ENCODE measurements around the gene RIMS4. TPM values are rescaled to one million over a fixed set of nuclear protein-coding genes. Genes with fewer than 3 reads are reported as not detected.

RIMS4 gene
- polyA plus RNA-seq: under 1 TPM; 0.04 to 0.05 TPM

- Histone ChIP-seq H3K27me3 (ENCODE audit: control insufficient read depth in 1 of 2, insufficient read depth in 2 of 2, low read length in 2 of 2) (peaks cover 5 to 23% of the 10 kb centered on the region in 2 donors), H3K27ac (ENCODE audit: low read depth in 2 of 2, low read length in 1 of 2) (no peak within 1 kb of the TSS), H3K4me1 (ENCODE audit: control insufficient read depth in 2 of 2, insufficient read depth in 2 of 2, low read length in 1 of 2) (no peaks in the 10 kb centered on the region), H3K36me3 (ENCODE audit: control insufficient read depth in 2 of 2, insufficient read depth in 2 of 2, low read length in 1 of 2) (no peaks in the 10 kb centered on the region), H3K4me3 (ENCODE audit: low read depth in 1 of 2, low read length in 2 of 2) (peak within 1 kb of the TSS in 1 of 2 donors; percentile 45), H3K9me3 (ENCODE audit: control insufficient read depth in 2 of 2, insufficient read depth in 1 of 2, low read depth in 1 of 2, low read length in 1 of 2) (peaks cover 0 to 14% of the 10 kb centered on the region in 2 donors)
- 5 to 22% methylated on average over 21 to 89 of the region's 89 CpGs for WGBS, 2 donors
These were observed at the start of gene RIMS4 for GRCh38 chr20:44810391-44811149. RIMS4 (minus strand) TSS chr20:44810546; CDS start chr20:44810271, 275 bp downstream.

- H3K4me1 ChIP-seq (ENCODE audit: control insufficient read depth in 2 of 2, insufficient read depth in 2 of 2, low read length in 1 of 2): peaks cover 2 to 3% of the 10 kb centered on the region in 2 donors
- H3K9me3 ChIP-seq (ENCODE audit: control insufficient read depth in 2 of 2, insufficient read depth in 1 of 2, low read depth in 1 of 2, low read length in 1 of 2): no peaks in the 10 kb centered on the region
- no peak overlapping the region for H3K27ac ChIP-seq (ENCODE audit: low read depth in 2 of 2, low read length in 1 of 2)
- H3K4me3 ChIP-seq (ENCODE audit: low read depth in 1 of 2, low read length in 2 of 2): no peak overlapping the region
- no peaks in the 10 kb centered on the region for H3K36me3 ChIP-seq (ENCODE audit: control insufficient read depth in 2 of 2, insufficient read depth in 2 of 2, low read length in 1 of 2)
- H3K27me3 ChIP-seq (ENCODE audit: control insufficient read depth in 1 of 2, insufficient read depth in 2 of 2, low read length in 2 of 2): no peaks in the 10 kb centered on the region
These were observed 48.4 kb upstream of the RIMS4 start for GRCh38 chr20:44858606-44859360.

- Histone ChIP-seq H3K4me3 (ENCODE audit: low read depth in 1 of 2, low read length in 2 of 2) (no peak overlapping the region), H3K27ac (ENCODE audit: low read depth in 2 of 2, low read length in 1 of 2) (no peak overlapping the region), H3K36me3 (ENCODE audit: control insufficient read depth in 2 of 2, insufficient read depth in 2 of 2, low read length in 1 of 2) (no peaks in the 10 kb centered on the region), H3K27me3 (ENCODE audit: control insufficient read depth in 1 of 2, insufficient read depth in 2 of 2, low read length in 2 of 2) (no peaks in the 10 kb centered on the region), H3K4me1 (ENCODE audit: control insufficient read depth in 2 of 2, insufficient read depth in 2 of 2, low read length in 1 of 2) (peaks cover 0 to 2% of the 10 kb centered on the region in 2 donors), H3K9me3 (ENCODE audit: control insufficient read depth in 2 of 2, insufficient read depth in 1 of 2, low read depth in 1 of 2, low read length in 1 of 2) (no peaks in the 10 kb centered on the region)
- 85 to 86% methylated on average over 6 of the region's 6 CpGs for WGBS, 2 donors
These were observed 46.6 kb upstream of the RIMS4 start for GRCh38 chr20:44856856-44857448.

DNA sequence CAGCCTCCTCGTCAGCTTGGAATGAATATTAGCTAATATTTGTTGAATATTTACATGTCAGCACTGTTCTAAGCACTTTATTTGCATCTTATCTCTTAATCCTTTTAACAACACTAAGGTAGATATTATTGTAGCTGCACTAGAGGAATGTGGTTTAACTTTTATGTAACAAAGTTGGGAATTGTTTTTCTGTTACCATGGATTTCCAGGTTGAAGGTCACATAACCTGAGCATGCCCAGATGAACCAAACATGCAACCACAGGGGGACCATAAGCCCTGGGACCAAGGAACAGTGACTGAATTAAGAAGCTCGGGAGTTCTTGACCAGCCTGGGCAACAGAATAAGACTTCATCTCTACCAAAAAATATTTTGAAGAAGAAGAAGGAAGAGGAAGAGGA is 46.1 kb upstream of the RIMS4 start:
- peaks cover 0 to 2% of the 10 kb centered on the region in 2 donors for H3K4me1 ChIP-seq (ENCODE audit: control insufficient read depth in 2 of 2, insufficient read depth in 2 of 2, low read length in 1 of 2)
- no peaks in the 10 kb centered on the region for H3K27me3 ChIP-seq (ENCODE audit: control insufficient read depth in 1 of 2, insufficient read depth in 2 of 2, low read length in 2 of 2)
- H3K9me3 ChIP-seq (ENCODE audit: control insufficient read depth in 2 of 2, insufficient read depth in 1 of 2, low read depth in 1 of 2, low read length in 1 of 2): no peaks in the 10 kb centered on the region
- H3K27ac ChIP-seq (ENCODE audit: low read depth in 2 of 2, low read length in 1 of 2): no peak overlapping the region
- no peak overlapping the region for H3K4me3 ChIP-seq (ENCODE audit: low read depth in 1 of 2, low read length in 2 of 2)
- no peaks in the 10 kb centered on the region for H3K36me3 ChIP-seq (ENCODE audit: control insufficient read depth in 2 of 2, insufficient read depth in 2 of 2, low read length in 1 of 2)
- WGBS, 2 donors: 57 to 68% methylated on average over 2 of the region's 2 CpGs

- H3K9me3 ChIP-seq (ENCODE audit: control insufficient read depth in 2 of 2, insufficient read depth in 1 of 2, low read depth in 1 of 2, low read length in 1 of 2): no peaks in the 10 kb centered on the region
- H3K27ac ChIP-seq (ENCODE audit: low read depth in 2 of 2, low read length in 1 of 2): no peak overlapping the region
- H3K36me3 ChIP-seq (ENCODE audit: control insufficient read depth in 2 of 2, insufficient read depth in 2 of 2, low read length in 1 of 2): no peaks in the 10 kb centered on the region
- WGBS, 2 donors: 60 to 69% methylated on average over 3 of the region's 3 CpGs
- no peak overlapping the region for H3K4me3 ChIP-seq (ENCODE audit: low read depth in 1 of 2, low read length in 2 of 2)
- no peaks in the 10 kb centered on the region for H3K27me3 ChIP-seq (ENCODE audit: control insufficient read depth in 1 of 2, insufficient read depth in 2 of 2, low read length in 2 of 2)
- no peaks in the 10 kb centered on the region for H3K4me1 ChIP-seq (ENCODE audit: control insufficient read depth in 2 of 2, insufficient read depth in 2 of 2, low read length in 1 of 2)
These were observed 41.2 kb upstream of the RIMS4 start for GRCh38 chr20:44851545-44851944.

DNA sequence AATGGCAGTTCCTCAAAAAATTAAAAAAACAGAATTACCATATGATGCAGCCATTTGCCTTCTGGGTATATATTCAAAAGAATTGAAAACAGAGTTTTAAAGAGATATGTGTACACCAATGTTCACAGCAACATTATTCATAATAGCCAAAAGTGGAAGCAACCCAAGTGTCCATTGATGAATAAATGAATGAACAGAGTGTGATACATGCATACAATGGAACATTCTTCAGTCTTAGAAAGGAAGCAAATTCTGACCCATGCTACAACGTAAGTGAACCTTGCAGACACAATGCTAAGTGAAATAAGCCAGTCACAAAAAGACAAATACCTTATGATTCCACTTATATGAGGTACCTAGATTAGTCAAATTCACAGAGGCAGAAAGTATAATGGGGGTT is 40.5 kb upstream of the RIMS4 start:
- WGBS, 2 donors: 70% methylated on average over 1 of the region's 1 CpG
- Histone ChIP-seq H3K4me1 (ENCODE audit: control insufficient read depth in 2 of 2, insufficient read depth in 2 of 2, low read length in 1 of 2) (no peaks in the 10 kb centered on the region), H3K36me3 (ENCODE audit: control insufficient read depth in 2 of 2, insufficient read depth in 2 of 2, low read length in 1 of 2) (no peaks in the 10 kb centered on the region), H3K27ac (ENCODE audit: low read depth in 2 of 2, low read length in 1 of 2) (no peak overlapping the region), H3K4me3 (ENCODE audit: low read depth in 1 of 2, low read length in 2 of 2) (no peak overlapping the region), H3K9me3 (ENCODE audit: control insufficient read depth in 2 of 2, insufficient read depth in 1 of 2, low read depth in 1 of 2, low read length in 1 of 2) (no peaks in the 10 kb centered on the region), H3K27me3 (ENCODE audit: control insufficient read depth in 1 of 2, insufficient read depth in 2 of 2, low read length in 2 of 2) (no peaks in the 10 kb centered on the region)

GRCh38 chr20:44850272-44850671 is 39.9 kb upstream of the RIMS4 start:
- no peak overlapping the region for H3K27ac ChIP-seq (ENCODE audit: low read depth in 2 of 2, low read length in 1 of 2)
- no peaks in the 10 kb centered on the region for H3K9me3 ChIP-seq (ENCODE audit: control insufficient read depth in 2 of 2, insufficient read depth in 1 of 2, low read depth in 1 of 2, low read length in 1 of 2)
- WGBS, 2 donors: 59 to 69% methylated on average over 3 of the region's 3 CpGs
- no peak overlapping the region for H3K4me3 ChIP-seq (ENCODE audit: low read depth in 1 of 2, low read length in 2 of 2)
- no peaks in the 10 kb centered on the region for H3K4me1 ChIP-seq (ENCODE audit: control insufficient read depth in 2 of 2, insufficient read depth in 2 of 2, low read length in 1 of 2)
- H3K36me3 ChIP-seq (ENCODE audit: control insufficient read depth in 2 of 2, insufficient read depth in 2 of 2, low read length in 1 of 2): no peaks in the 10 kb centered on the region
- H3K27me3 ChIP-seq (ENCODE audit: control insufficient read depth in 1 of 2, insufficient read depth in 2 of 2, low read length in 2 of 2): no peaks in the 10 kb centered on the region

GRCh38 chr20:44849703-44850102 is 39.4 kb upstream of the RIMS4 start:
- Histone ChIP-seq H3K4me1 (ENCODE audit: control insufficient read depth in 2 of 2, insufficient read depth in 2 of 2, low read length in 1 of 2) (no peaks in the 10 kb centered on the region), H3K27me3 (ENCODE audit: control insufficient read depth in 1 of 2, insufficient read depth in 2 of 2, low read length in 2 of 2) (no peaks in the 10 kb centered on the region), H3K4me3 (ENCODE audit: low read depth in 1 of 2, low read length in 2 of 2) (no peak overlapping the region), H3K27ac (ENCODE audit: low read depth in 2 of 2, low read length in 1 of 2) (no peak overlapping the region), H3K36me3 (ENCODE audit: control insufficient read depth in 2 of 2, insufficient read depth in 2 of 2, low read length in 1 of 2) (no peaks in the 10 kb centered on the region), H3K9me3 (ENCODE audit: control insufficient read depth in 2 of 2, insufficient read depth in 1 of 2, low read depth in 1 of 2, low read length in 1 of 2) (no peaks in the 10 kb centered on the region)
- 68 to 81% methylated on average over 1 of the region's 1 CpG for WGBS, 2 donors

- no peaks in the 10 kb centered on the region for H3K4me1 ChIP-seq (ENCODE audit: control insufficient read depth in 2 of 2, insufficient read depth in 2 of 2, low read length in 1 of 2)
- H3K36me3 ChIP-seq (ENCODE audit: control insufficient read depth in 2 of 2, insufficient read depth in 2 of 2, low read length in 1 of 2): no peaks in the 10 kb centered on the region
- H3K27ac ChIP-seq (ENCODE audit: low read depth in 2 of 2, low read length in 1 of 2): no peak overlapping the region
- no peaks in the 10 kb centered on the region for H3K27me3 ChIP-seq (ENCODE audit: control insufficient read depth in 1 of 2, insufficient read depth in 2 of 2, low read length in 2 of 2)
- no peaks in the 10 kb centered on the region for H3K9me3 ChIP-seq (ENCODE audit: control insufficient read depth in 2 of 2, insufficient read depth in 1 of 2, low read depth in 1 of 2, low read length in 1 of 2)
- no peak overlapping the region for H3K4me3 ChIP-seq (ENCODE audit: low read depth in 1 of 2, low read length in 2 of 2)
- WGBS, 2 donors: 58 to 73% methylated on average over 4 of the region's 4 CpGs
These were observed 38.1 kb upstream of the RIMS4 start for GRCh38 chr20:44848254-44849015.

All from esophagus (tissue), 2 donors.